ENCODE data around the gene MYCT1.
A peak's percentile ranks its signal among the peaks of the same experiment; 100 is the strongest.
"Not testable (repeated sequence)": the region's sequence is repeated elsewhere in the genome, so short reads cannot be mapped to it uniquely, and the experiment has no call there.

Gene MYCT1

GRCh38 chr6:152682935-152683334 is 14.8 kb upstream of the MYCT1 start:
- H3K27me3 ChIP-seq (ENCODE audit: control insufficient read depth in 5 of 5, insufficient read depth in 4 of 5, low read length in 5 of 5); H3K27ac ChIP-seq (ENCODE audit: low read depth, low read length); H3K4me1 ChIP-seq (ENCODE audit: control insufficient read depth in 5 of 5, insufficient read depth in 5 of 5, low read length in 5 of 5); H3K36me3 ChIP-seq (ENCODE audit: control insufficient read depth in 5 of 5, insufficient read depth in 5 of 5, low read length in 5 of 5); H3K4me3 ChIP-seq (ENCODE audit: low read depth in 1 of 5, low read length in 5 of 5); H3K9me3 ChIP-seq (ENCODE audit: control insufficient read depth in 5 of 5, low read length in 5 of 5); H3K9ac ChIP-seq (ENCODE audit: low read length in 5 of 5): not testable (repeated sequence)

GRCh38 chr6:152685819-152686218 is 11.9 kb upstream of the MYCT1 start:
- no peaks in the 10 kb centered on the region for H3K9me3 ChIP-seq (ENCODE audit: control insufficient read depth in 5 of 5, low read length in 5 of 5)
- H3K27ac ChIP-seq (ENCODE audit: low read depth, low read length) = no peak overlapping the region
- H3K4me1 ChIP-seq (ENCODE audit: control insufficient read depth in 5 of 5, insufficient read depth in 5 of 5, low read length in 5 of 5) = no peaks in the 10 kb centered on the region
- no peak overlapping the region for H3K9ac ChIP-seq (ENCODE audit: low read length in 5 of 5)
- H3K27me3 ChIP-seq (ENCODE audit: control insufficient read depth in 5 of 5, insufficient read depth in 4 of 5, low read length in 5 of 5) = no peaks in the 10 kb centered on the region
- no peak overlapping the region for H3K4me3 ChIP-seq (ENCODE audit: low read depth in 1 of 5, low read length in 5 of 5)
- H3K36me3 ChIP-seq (ENCODE audit: control insufficient read depth in 5 of 5, insufficient read depth in 5 of 5, low read length in 5 of 5) = no peaks in the 10 kb centered on the region

- H3K36me3 ChIP-seq (ENCODE audit: control insufficient read depth in 5 of 5, insufficient read depth in 5 of 5, low read length in 5 of 5) = no peaks in the 10 kb centered on the region
- no peak overlapping the region for H3K9ac ChIP-seq (ENCODE audit: low read length in 5 of 5)
- H3K4me3 ChIP-seq (ENCODE audit: low read depth in 1 of 5, low read length in 5 of 5) = peak overlapping the region in 1 of 5 donors; percentile 12
- H3K9me3 ChIP-seq (ENCODE audit: control insufficient read depth in 5 of 5, low read length in 5 of 5) = no peaks in the 10 kb centered on the region
- H3K4me1 ChIP-seq (ENCODE audit: control insufficient read depth in 5 of 5, insufficient read depth in 5 of 5, low read length in 5 of 5) = no peaks in the 10 kb centered on the region
- H3K27ac ChIP-seq (ENCODE audit: low read depth, low read length) = peak overlapping the region; percentile 64
- no peaks in the 10 kb centered on the region for H3K27me3 ChIP-seq (ENCODE audit: control insufficient read depth in 5 of 5, insufficient read depth in 4 of 5, low read length in 5 of 5)
Observed at GRCh38 chr6:152695372-152696045, 2.2 kb upstream of the MYCT1 start.

- peak overlapping the region; percentile 73 for H3K27ac ChIP-seq (ENCODE audit: low read depth, low read length)
Observed at GRCh38 chr6:152696522-152696921, 1.2 kb upstream of the MYCT1 start.

GRCh38 chr6:152698692-152699091 is 995 bp downstream of the MYCT1 start:
- H3K9me3 ChIP-seq (ENCODE audit: control insufficient read depth in 5 of 5, low read length in 5 of 5) = no peaks in the 10 kb centered on the region
- peak overlapping the region in 1 of 5 donors; percentile 45 for H3K9ac ChIP-seq (ENCODE audit: low read length in 5 of 5)
- H3K4me3 ChIP-seq (ENCODE audit: low read depth in 1 of 5, low read length in 5 of 5) = peak overlapping the region in 4 of 5 donors; percentile 9 to 58 (median 53)
- H3K27ac ChIP-seq (ENCODE audit: low read depth, low read length) = peak overlapping the region; percentile 78
- no peaks in the 10 kb centered on the region for H3K36me3 ChIP-seq (ENCODE audit: control insufficient read depth in 5 of 5, insufficient read depth in 5 of 5, low read length in 5 of 5)
- no peaks in the 10 kb centered on the region for H3K27me3 ChIP-seq (ENCODE audit: control insufficient read depth in 5 of 5, insufficient read depth in 4 of 5, low read length in 5 of 5)
- peaks cover 0 to 17% (median 0%) of the 10 kb centered on the region in 5 donors for H3K4me1 ChIP-seq (ENCODE audit: control insufficient read depth in 5 of 5, insufficient read depth in 5 of 5, low read length in 5 of 5)

More at GRCh38 chr6:152696522-152696921, 1.2 kb upstream of the MYCT1 start:
- no peaks in the 10 kb centered on the region for H3K36me3 ChIP-seq (ENCODE audit: control insufficient read depth in 5 of 5, insufficient read depth in 5 of 5, low read length in 5 of 5)
- no peaks in the 10 kb centered on the region for H3K9me3 ChIP-seq (ENCODE audit: control insufficient read depth in 5 of 5, low read length in 5 of 5)
- H3K4me1 ChIP-seq (ENCODE audit: control insufficient read depth in 5 of 5, insufficient read depth in 5 of 5, low read length in 5 of 5) = peaks cover 0 to 4% (median 0%) of the 10 kb centered on the region in 5 donors
- no peaks in the 10 kb centered on the region for H3K27me3 ChIP-seq (ENCODE audit: control insufficient read depth in 5 of 5, insufficient read depth in 4 of 5, low read length in 5 of 5)
- no peak overlapping the region for H3K9ac ChIP-seq (ENCODE audit: low read length in 5 of 5)
- no peak overlapping the region for H3K4me3 ChIP-seq (ENCODE audit: low read depth in 1 of 5, low read length in 5 of 5)

- Histone ChIP-seq H3K9me3 (ENCODE audit: control insufficient read depth in 5 of 5, low read length in 5 of 5) (no peaks in the 10 kb centered on the region), H3K9ac (ENCODE audit: low read length in 5 of 5) (peak overlapping the region in 1 of 5 donors; percentile 41), H3K4me3 (ENCODE audit: low read depth in 1 of 5, low read length in 5 of 5) (peak overlapping the region in 4 of 5 donors; percentile 19 to 58 (median 48)), H3K36me3 (ENCODE audit: control insufficient read depth in 5 of 5, insufficient read depth in 5 of 5, low read length in 5 of 5) (no peaks in the 10 kb centered on the region), H3K27me3 (ENCODE audit: control insufficient read depth in 5 of 5, insufficient read depth in 4 of 5, low read length in 5 of 5) (no peaks in the 10 kb centered on the region), H3K27ac (ENCODE audit: low read depth, low read length) (peak overlapping the region; percentile 15), H3K4me1 (ENCODE audit: control insufficient read depth in 5 of 5, insufficient read depth in 5 of 5, low read length in 5 of 5) (peaks cover 0 to 17% (median 0%) of the 10 kb centered on the region in 5 donors)
Observed at GRCh38 chr6:152700427-152700826, 2.7 kb downstream of the MYCT1 start.

GRCh38 chr6:152701081-152701862 is 3.6 kb downstream of the MYCT1 start:
- Histone ChIP-seq H3K4me1 (ENCODE audit: control insufficient read depth in 5 of 5, insufficient read depth in 5 of 5, low read length in 5 of 5) (peaks cover 0 to 17% (median 0%) of the 10 kb centered on the region in 5 donors), H3K27ac (ENCODE audit: low read depth, low read length) (peak overlapping the region; percentile 47), H3K36me3 (ENCODE audit: control insufficient read depth in 5 of 5, insufficient read depth in 5 of 5, low read length in 5 of 5) (no peaks in the 10 kb centered on the region), H3K27me3 (ENCODE audit: control insufficient read depth in 5 of 5, insufficient read depth in 4 of 5, low read length in 5 of 5) (no peaks in the 10 kb centered on the region), H3K4me3 (ENCODE audit: low read depth in 1 of 5, low read length in 5 of 5) (peak overlapping the region in 4 of 5 donors; percentile 7 to 58 (median 44)), H3K9ac (ENCODE audit: low read length in 5 of 5) (peak overlapping the region in 2 of 5 donors; percentile 11 to 46), H3K9me3 (ENCODE audit: control insufficient read depth in 5 of 5, low read length in 5 of 5) (no peaks in the 10 kb centered on the region)

- H3K27ac ChIP-seq (ENCODE audit: low read depth, low read length) = peak overlapping the region; percentile 47
- peaks cover 0 to 17% (median 0%) of the 10 kb centered on the region in 5 donors for H3K4me1 ChIP-seq (ENCODE audit: control insufficient read depth in 5 of 5, insufficient read depth in 5 of 5, low read length in 5 of 5)
- H3K36me3 ChIP-seq (ENCODE audit: control insufficient read depth in 5 of 5, insufficient read depth in 5 of 5, low read length in 5 of 5) = no peaks in the 10 kb centered on the region
- no peaks in the 10 kb centered on the region for H3K9me3 ChIP-seq (ENCODE audit: control insufficient read depth in 5 of 5, low read length in 5 of 5)
- H3K4me3 ChIP-seq (ENCODE audit: low read depth in 1 of 5, low read length in 5 of 5) = peak overlapping the region in 4 of 5 donors; percentile 7 to 58 (median 44)
- H3K9ac ChIP-seq (ENCODE audit: low read length in 5 of 5) = peak overlapping the region in 2 of 5 donors; percentile 11 to 46
- no peaks in the 10 kb centered on the region for H3K27me3 ChIP-seq (ENCODE audit: control insufficient read depth in 5 of 5, insufficient read depth in 4 of 5, low read length in 5 of 5)
Observed at GRCh38 chr6:152701863-152702401, 4.2 kb downstream of the MYCT1 start.

- H3K27me3 ChIP-seq (ENCODE audit: control insufficient read depth in 5 of 5, insufficient read depth in 4 of 5, low read length in 5 of 5); H3K9ac ChIP-seq (ENCODE audit: low read length in 5 of 5); H3K9me3 ChIP-seq (ENCODE audit: control insufficient read depth in 5 of 5, low read length in 5 of 5); H3K36me3 ChIP-seq (ENCODE audit: control insufficient read depth in 5 of 5, insufficient read depth in 5 of 5, low read length in 5 of 5); H3K27ac ChIP-seq (ENCODE audit: low read depth, low read length); H3K4me3 ChIP-seq (ENCODE audit: low read depth in 1 of 5, low read length in 5 of 5): not testable (repeated sequence)
- H3K4me1 ChIP-seq (ENCODE audit: control insufficient read depth in 5 of 5, insufficient read depth in 5 of 5, low read length in 5 of 5) = peaks cover 0 to 17% (median 0%) of the 10 kb centered on the region in 5 donors
Observed at GRCh38 chr6:152703750-152704149, 6.1 kb downstream of the MYCT1 start.

- H3K27ac ChIP-seq (ENCODE audit: low read depth, low read length) = no peak overlapping the region
- H3K27me3 ChIP-seq (ENCODE audit: control insufficient read depth in 5 of 5, insufficient read depth in 4 of 5, low read length in 5 of 5) = no peaks in the 10 kb centered on the region
- H3K4me1 ChIP-seq (ENCODE audit: control insufficient read depth in 5 of 5, insufficient read depth in 5 of 5, low read length in 5 of 5) = peaks cover 0 to 17% (median 0%) of the 10 kb centered on the region in 5 donors
- peaks cover 0 to 4% (median 0%) of the 10 kb centered on the region in 5 donors for H3K9me3 ChIP-seq (ENCODE audit: control insufficient read depth in 5 of 5, low read length in 5 of 5)
- H3K4me3 ChIP-seq (ENCODE audit: low read depth in 1 of 5, low read length in 5 of 5) = no peak overlapping the region
- no peaks in the 10 kb centered on the region for H3K36me3 ChIP-seq (ENCODE audit: control insufficient read depth in 5 of 5, insufficient read depth in 5 of 5, low read length in 5 of 5)
- H3K9ac ChIP-seq (ENCODE audit: low read length in 5 of 5) = no peak overlapping the region
Observed at GRCh38 chr6:152705327-152705726, 7.6 kb downstream of the MYCT1 start.

All from subcutaneous abdominal adipose tissue (tissue), 5 donors.